IMR-90 (cell line): ENCODE data around the gene CIB1. TPM values are rescaled to one million over a fixed set of nuclear protein-coding genes. Genes with fewer than 3 reads are reported as not detected.

Experiments used
- ATAC-seq: fragments of 200-7000 bp; cut with Tn5 transposase; 2 replicates; pipeline ENCODE4 v1.9.1; 2020; ENCODE audit warnings: low read depth, mild to moderate bottlenecking, moderate library complexity
- BruUV-seq: library from RNA; stranded (reverse); fragments of 400-500 nt; replicated peaks from 2 replicates; lab custom pipeline; 2021; lab: Mats Ljungman, UMichigan
- CTCF ChIA-PET: fragments of 300-600 bp; formaldehyde crosslinking; extraction: SDS; loops from one replicate; lab custom pipeline; 2021; ENCODE audit warnings: antibody characterized with exemption; lab: Yijun Ruan, JAX
- POLR2A ChIA-PET: fragments of 300-600 bp; sonication (Branson Sonifier 250); formaldehyde crosslinking; loops from one replicate; lab custom pipeline; 2022; ENCODE audit warnings: antibody characterized with exemption; ENCODE audit not compliant: unreplicated experiment; lab: Charles Lee
- DNase-seq: peaks from one replicate; pipeline ENCODE4 v3.0.0; 2013
- H2AFZ ChIP-seq: replicated peaks from 2 replicates; pipeline ENCODE3; 2013; ENCODE audit warnings: low read length, mild to moderate bottlenecking; ENCODE audit not compliant: poor library complexity
- H2AK5ac ChIP-seq: 2 replicates; pipeline ENCODE4 v1.6.1; 2013; ENCODE audit warnings: low read depth, low read length, inconsistent platforms
- H2AK9ac ChIP-seq: replicated peaks from 2 replicates; pipeline ENCODE3; 2013; ENCODE audit warnings: mild to moderate bottlenecking, low read depth, low read length, moderate library complexity; ENCODE audit not compliant: poor library complexity
- H2BK120ac ChIP-seq: 2 replicates; pipeline ENCODE4 v1.6.1; 2013; ENCODE audit warnings: low read depth, low read length, inconsistent platforms
- H2BK15ac ChIP-seq: 3 replicates; pipeline ENCODE4 v1.6.1; 2013; ENCODE audit warnings: low read depth, low read length, inconsistent platforms
- H2BK20ac ChIP-seq: 2 replicates; pipeline ENCODE4 v1.6.1; 2013; ENCODE audit warnings: low read depth, mild to moderate bottlenecking, inconsistent platforms, low read length, moderate library complexity
- H2BK5ac ChIP-seq: 2 replicates; pipeline ENCODE4 v1.6.1; 2013; ENCODE audit warnings: mild to moderate bottlenecking, low read depth, low read length, inconsistent platforms; ENCODE audit not compliant: poor library complexity, severe bottlenecking
- H3K14ac ChIP-seq: replicated peaks from 2 replicates; pipeline ENCODE4 v1.6.1; 2013; ENCODE audit warnings: low read depth, low read length, inconsistent platforms
- H3K18ac ChIP-seq: 2 replicates; pipeline ENCODE4 v1.6.1; 2013; ENCODE audit warnings: low read depth, low read length, control low read depth
- H3K23ac ChIP-seq: 2 replicates; pipeline ENCODE4 v1.6.1; 2013; ENCODE audit warnings: low read depth, low read length, inconsistent platforms
- H3K27ac ChIP-seq: 2 replicates; pipeline ENCODE4 v1.5.1; 2013; ENCODE audit warnings: mild to moderate bottlenecking, control low read depth, low read length; ENCODE audit not compliant: insufficient read depth
- H3K27me3 ChIP-seq: 2 replicates; pipeline ENCODE4 v1.6.1; 2013; ENCODE audit warnings: low read length; ENCODE audit not compliant: control insufficient read depth, insufficient read depth
- H3K36me3 ChIP-seq: 2 replicates; pipeline ENCODE4 v1.6.1; 2013; ENCODE audit warnings: low read length, mixed read lengths; ENCODE audit not compliant: control insufficient read depth, insufficient read depth
- H3K4ac ChIP-seq: 2 replicates; pipeline ENCODE4 v1.6.1; 2013; ENCODE audit warnings: low read depth, low read length, inconsistent platforms
- H3K4me1 ChIP-seq: 2 replicates; pipeline ENCODE4 v1.6.1; 2013; ENCODE audit warnings: low read length, mixed read lengths; ENCODE audit not compliant: control insufficient read depth, insufficient read depth
- H3K4me2 ChIP-seq: 2 replicates; pipeline ENCODE4 v1.6.1; 2013; ENCODE audit warnings: low read depth, mild to moderate bottlenecking, control low read depth, low read length, moderate library complexity
- H3K4me3 ChIP-seq: 2 replicates; pipeline ENCODE4 v1.5.1; 2013; ENCODE audit warnings: low read depth, mild to moderate bottlenecking, control low read depth, low read length, moderate library complexity; ENCODE audit not compliant: insufficient read depth
- H3K56ac ChIP-seq: 2 replicates; pipeline ENCODE4 v1.6.1; 2013; ENCODE audit warnings: low read length, inconsistent platforms; ENCODE audit not compliant: insufficient read depth; ENCODE audit errors: extremely low read depth
- H3K79me1 ChIP-seq, 2 experiments: 2 replicates each; pipeline ENCODE4 v1.6.1; 2013; ENCODE audit warnings: low read length in 2 of 2, inconsistent platforms in 1 of 2, low read depth in 1 of 2
- H3K9ac ChIP-seq: 2 replicates; pipeline ENCODE4 v1.6.1; 2013; ENCODE audit warnings: low read depth, low read length, control low read depth
- H3K9me1 ChIP-seq: 2 replicates; pipeline ENCODE4 v1.6.1; 2013; ENCODE audit warnings: low read length, inconsistent platforms; ENCODE audit not compliant: insufficient read depth
- H3K9me3 ChIP-seq: 2 replicates; pipeline ENCODE4 v1.6.1; 2013; ENCODE audit warnings: low read length; ENCODE audit not compliant: control insufficient read depth, insufficient read depth
- H4K20me1 ChIP-seq: 2 replicates; pipeline ENCODE4 v1.6.1; 2013; ENCODE audit warnings: low read length, inconsistent platforms; ENCODE audit not compliant: insufficient read depth
- H4K5ac ChIP-seq: 2 replicates; pipeline ENCODE4 v1.6.1; 2013; ENCODE audit warnings: mild to moderate bottlenecking, low read depth, low read length, control low read depth
- H4K8ac ChIP-seq, 2 experiments: 2 replicates each; pipeline ENCODE4 v1.6.1; 2013; ENCODE audit warnings: low read depth in 2 of 2, low read length in 2 of 2, control low read depth in 1 of 2, inconsistent platforms in 1 of 2
- H4K91ac ChIP-seq: 2 replicates; pipeline ENCODE4 v1.6.1; 2013; ENCODE audit warnings: low read depth, low read length, inconsistent platforms; ENCODE audit not compliant: insufficient read depth
- BHLHE40 ChIP-seq: fragments of 150-350 bp; IDR thresholded peaks from 2 replicates; pipeline ENCODE4 v1.6.1; 2016; ENCODE audit warnings: mild to moderate bottlenecking, low read depth, low read length
- CEBPB ChIP-seq: IDR thresholded peaks from 2 replicates; pipeline ENCODE4 v1.6.1; 2012; ENCODE audit warnings: low read depth, low read length, improper control_type of control experiment
- CTCF ChIP-seq: conservative IDR thresholded peaks from 2 replicates; pipeline ENCODE4 v1.5.1; 2012; ENCODE audit warnings: mild to moderate bottlenecking, low read depth, low read length, improper control_type of control experiment
- ELK1 ChIP-seq: fragments of 150-350 bp; IDR thresholded peaks from 2 replicates; pipeline ENCODE4 v1.6.1; 2016; ENCODE audit warnings: low read depth, mild to moderate bottlenecking, low read length, moderate library complexity, borderline replicate concordance
- FOS ChIP-seq: fragments of 150-350 bp; IDR thresholded peaks from 2 replicates; pipeline ENCODE4 v1.6.1; 2016; ENCODE audit warnings: low read depth, low read length
- MAFK ChIP-seq: IDR thresholded peaks from 2 replicates; pipeline ENCODE4 v1.6.1; 2012; ENCODE audit warnings: low read depth, low read length, improper control_type of control experiment
- MAZ ChIP-seq: IDR thresholded peaks from 2 replicates; pipeline ENCODE4 v1.6.1; 2012; ENCODE audit warnings: low read depth, mild to moderate bottlenecking, low read length, improper control_type of control experiment, moderate library complexity, borderline replicate concordance
- MXI1 ChIP-seq: IDR thresholded peaks from 2 replicates; pipeline ENCODE4 v1.6.1; 2012; ENCODE audit warnings: low read depth, mild to moderate bottlenecking, low read length, moderate library complexity, borderline replicate concordance
- NFE2L2 ChIP-seq: fragments of 150-350 bp; IDR thresholded peaks from 2 replicates; pipeline ENCODE4 v1.6.1; 2016; ENCODE audit warnings: low read depth, mild to moderate bottlenecking, low read length
- POLR2A ChIP-seq: IDR thresholded peaks from 2 replicates; pipeline ENCODE4 v1.6.1; 2012; ENCODE audit warnings: mild to moderate bottlenecking, low read depth, low read length
- RCOR1 ChIP-seq: IDR thresholded peaks from 2 replicates; pipeline ENCODE4 v1.6.1; 2012; ENCODE audit warnings: mild to moderate bottlenecking, low read length, improper control_type of control experiment; ENCODE audit not compliant: insufficient replicate concordance
- RFX5 ChIP-seq: IDR thresholded peaks from 2 replicates; pipeline ENCODE4 v1.8.0; 2012; ENCODE audit warnings: low read depth, mild to moderate bottlenecking, low read length, moderate library complexity
- USF2 ChIP-seq: fragments of 150-350 bp; IDR thresholded peaks from 2 replicates; pipeline ENCODE4 v1.6.1; 2017; ENCODE audit warnings: mild to moderate bottlenecking, antibody characterized with exemption, low read length, low read depth
- WGBS, 2 experiments: methylation state at CpG; one replicate each; pipeline versions ENCODE4 v1.1.5 to v1.1.7; 2013; ENCODE audit warnings: missing lambda C conversion rate in 2 of 2; ENCODE audit not compliant: insufficient read length in 1 of 2; ENCODE audit errors: extremely low coverage in 2 of 2; 5-methylcytosine and 5-hydroxymethylcytosine counted together
- dilution Hi-C: fragments of 300-500 bp; cut with HindIII; formaldehyde crosslinking; loops from one replicate; pipeline ENCODE4 v1.14.3; 2018; ENCODE audit warnings: low sequenced_read_pairs; ENCODE audit not compliant: unreplicated experiment
- in situ Hi-C: fragments of 300-500 bp; cut with MboI; formaldehyde crosslinking; loops from 3 replicates; pipeline ENCODE4 v1.14.3; 2019; ENCODE audit warnings: low sequenced_read_pairs, inconsistent platforms, mixed read lengths
- intact Hi-C: fragments of 100-400 bp; cut with micrococcal nuclease; formaldehyde crosslinking; loops from 2 replicates; pipeline ENCODE4 v1.10.0; 2022
- polyA plus RNA-seq, 3 experiments: library from polyadenylated mRNA; depleted of rRNA; stranded (reverse); fragments of >200 nt; gene quantifications; 2 replicates each; pipeline ENCODE4 v1.2.3, GENCODE V29; 2012; ENCODE audit warnings: low replicate concordance in 1 of 3
- total RNA-seq: library from RNA; depleted of rRNA; stranded (reverse); fragments of >200 nt; gene quantifications from 2 replicates; pipeline ENCODE4 v1.2.3, GENCODE V29; 2012

CIB1 gene
- total and polyA plus RNA-seq, 2 of the 4 experiments (the other 2 are of a cell fraction): 31.5 to 94.1 TPM

- no peak for TF ChIP-seq RCOR1
These were observed 7.8 kb upstream of the CIB1 start (continued) for GRCh38 chr15:90241343-90242192.

GRCh38 chr15:90240856-90241255 lies 7.1 kb upstream of the CIB1 start:
- in situ Hi-C loops: no loop called here
- DNase-seq (no peak), ATAC-seq (no peak)
- Histone ChIP-seq H3K23ac (no peak overlapping the region), H3K36me3 (peaks cover 4% of the 10 kb centered on the region; the same call in 1 of the 2 replicates), H2AFZ (no peak overlapping the region), H2BK15ac (no peak overlapping the region), H2BK20ac (no peak overlapping the region), H2AK9ac (no peak overlapping the region), H3K9me1 (no peaks in the 10 kb centered on the region), H4K20me1 (no peaks in the 10 kb centered on the region), H3K27ac (no peak overlapping the region), H3K27me3 (no peaks in the 10 kb centered on the region), H3K79me1 (no peaks in the 10 kb centered on the region), H3K4me2 (no peak overlapping the region), H2BK5ac (no peak overlapping the region), H3K9ac (no peak overlapping the region), H4K5ac (no peak overlapping the region), H3K56ac (no peak overlapping the region), H3K4me1 (no peaks in the 10 kb centered on the region), H2BK120ac (no peak overlapping the region), H3K14ac (no peak overlapping the region), H3K18ac (no peak overlapping the region), H2AK5ac (no peak overlapping the region), H4K91ac (no peak overlapping the region), H4K8ac (no peak overlapping the region), H3K9me3 (no peaks in the 10 kb centered on the region), H3K4me3 (no peak overlapping the region), H3K4ac (no peak overlapping the region)
- intact Hi-C loops: no loop called here
- ChIA-PET CTCF (no interaction called here), POLR2A (no interaction called here)
- 88% methylated on average over 5 of the region's 8 CpGs; no CpG with 5 or more reads in 1 of the 2 experiments for WGBS, 2 experiments
- BruUV-seq: no TSS peak
- dilution Hi-C loops: no loop called here
- TF ChIP-seq ELK1 (no peak), MXI1 (no peak), USF2 (no peak), RCOR1 (no peak), NFE2L2 (no peak), FOS (no peak), POLR2A (no peak), MAFK (no peak), MAZ (no peak), BHLHE40 (no peak), RFX5 (no peak), CTCF (no peak), CEBPB (no peak)
